GM12878 (cell line): ENCODE measurements around the gene FXYD3. TPM values are rescaled to one million over a fixed set of nuclear protein-coding genes. Genes with fewer than 3 reads are reported as not detected.

Experiments used
- ATAC-seq: fragments of 200-7000 bp; cut with Tn5 transposase; 3 replicates; pipeline ENCODE4 v1.9.1; 2020; ENCODE audit warnings: mild to moderate bottlenecking, moderate library complexity
- BruUV-seq: library from RNA; stranded (reverse); fragments of 400-500 nt; replicated peaks from 2 replicates; lab custom pipeline; 2021; lab: Mats Ljungman, UMichigan
- CTCF ChIA-PET: fragments of 300-600 bp; sonication (Branson Sonifier 250); formaldehyde crosslinking; extraction: SDS; loops from one replicate; lab custom pipeline; 2021; ENCODE audit warnings: inconsistent platforms; lab: Yijun Ruan, JAX
- POLR2A ChIA-PET: fragments of 350-600 bp; formaldehyde crosslinking; extraction: SDS; loops from one replicate; lab custom pipeline; 2021; ENCODE audit warnings: inconsistent platforms; lab: Charles Lee
- RAD21 ChIA-PET: fragments of 300-600 bp; sonication (Branson Sonifier 250); formaldehyde crosslinking; loops from one replicate; lab custom pipeline; 2023; ENCODE audit warnings: antibody characterized with exemption; ENCODE audit not compliant: unreplicated experiment; lab: Charles Lee
- SMC1A ChIA-PET: fragments of 300-600 bp; sonication (Branson Sonifier 250); formaldehyde crosslinking; loops from one replicate; lab custom pipeline; 2023; ENCODE audit not compliant: unreplicated experiment, uncharacterized antibody; lab: Charles Lee
- DNase-seq: peaks from one replicate; pipeline ENCODE4 v3.0.0-alpha.2; 2011; ENCODE audit warnings: low read depth, low spot score
- FAIRE-seq: peaks from 3 replicates; lab custom pipeline; 2011; peaks lifted over from hg19 to GRCh38; lab: Jason Lieb, UNC
- H2AFZ ChIP-seq: 2 replicates; pipeline ENCODE4 v1.6.0; 2011; ENCODE audit warnings: low read depth, low read length, control low read depth; ENCODE audit not compliant: control insufficient read depth
- H3K27ac ChIP-seq: 2 replicates; pipeline ENCODE4 v1.5.1; 2011; ENCODE audit warnings: control low read depth; ENCODE audit not compliant: control insufficient read depth, insufficient read depth
- H3K27me3 ChIP-seq, 2 experiments: replicated peaks in 1 of 2; 2 replicates each; pipeline versions ENCODE4 v1.6.0 to v1.6.1; 2011; ENCODE audit warnings: low read length in 1 of 2; ENCODE audit not compliant: control insufficient read depth in 2 of 2, insufficient read depth in 2 of 2
- H3K36me3 ChIP-seq, 2 experiments: 2 replicates each; pipeline ENCODE4 v1.5.1; 2011; ENCODE audit warnings: low read length in 1 of 2; ENCODE audit not compliant: control insufficient read depth in 2 of 2, insufficient read depth in 2 of 2
- H3K4me1 ChIP-seq: 2 replicates; pipeline ENCODE4 v1.6.1; 2011; ENCODE audit warnings: mild to moderate bottlenecking, low read length, moderate library complexity, mixed read lengths; ENCODE audit not compliant: control insufficient read depth, insufficient read depth
- H3K4me2 ChIP-seq: 2 replicates; pipeline ENCODE4 v1.6.0; 2011; ENCODE audit warnings: control low read depth; ENCODE audit not compliant: control insufficient read depth, insufficient read depth
- H3K4me3 ChIP-seq: fragments of 200-600 bp; sonication (generic); 2 replicates; pipeline ENCODE4 v1.5.1; 2016
- H3K79me2 ChIP-seq: 2 replicates; pipeline ENCODE4 v1.6.0; 2011; ENCODE audit warnings: low read length; ENCODE audit not compliant: control insufficient read depth, insufficient read depth
- H3K9ac ChIP-seq: 2 replicates; pipeline ENCODE4 v1.8.0; 2011; ENCODE audit warnings: low read length, control low read depth, mixed read lengths; ENCODE audit not compliant: control insufficient read depth, insufficient read depth
- H3K9me3 ChIP-seq: replicated peaks from 3 replicates; pipeline ENCODE4 v1.5.1; 2011; ENCODE audit warnings: mild to moderate bottlenecking, low read length; ENCODE audit not compliant: control insufficient read depth, insufficient read depth
- H4K20me1 ChIP-seq: 2 replicates; pipeline ENCODE4 v1.6.0; 2011; ENCODE audit not compliant: control insufficient read depth, insufficient read depth
- ATF7 ChIP-seq: fragments of 450-650 bp; IDR thresholded peaks from 2 replicates; pipeline ENCODE4 v1.6.1; 2016; ENCODE audit warnings: low read depth, mild to moderate bottlenecking
- EED ChIP-seq: sonication (generic); IDR thresholded peaks from 2 replicates; pipeline ENCODE4 v1.6.1; 2016; ENCODE audit warnings: antibody characterized with exemption, low read depth
- GABPA ChIP-seq: IDR thresholded peaks from 2 replicates; pipeline ENCODE4 v1.6.1; 2014; ENCODE audit warnings: antibody characterized with exemption, low read depth, mild to moderate bottlenecking, inconsistent platforms
- HDAC2 ChIP-seq: fragments of 200-600 bp; sonication (generic); IDR thresholded peaks from 2 replicates; pipeline ENCODE4 v1.6.1; 2017
- KAT2A ChIP-seq: conservative IDR thresholded peaks from 2 replicates; pipeline ENCODE4 v1.6.1; 2011; ENCODE audit warnings: low read depth, low read length; ENCODE audit not compliant: control insufficient read depth
- MEF2A ChIP-seq: IDR thresholded peaks from 2 replicates; pipeline ENCODE4 v1.6.1; 2011; ENCODE audit warnings: low read depth, mild to moderate bottlenecking, low read length, moderate library complexity; ENCODE audit not compliant: insufficient read depth
- MYC ChIP-seq: IDR thresholded peaks from 2 replicates; pipeline ENCODE4 v1.6.1; 2011; ENCODE audit warnings: mild to moderate bottlenecking, low read length, moderate library complexity, inconsistent platforms; ENCODE audit not compliant: insufficient read depth, insufficient replicate concordance, insufficient read length, severe bottlenecking
- NR2F1 ChIP-seq: fragments of 450-650 bp; conservative IDR thresholded peaks from 2 replicates; pipeline ENCODE4 v1.6.1; 2017; ENCODE audit warnings: mild to moderate bottlenecking
- SIN3A ChIP-seq: IDR thresholded peaks from 2 replicates; pipeline ENCODE4 v1.6.1; 2012; ENCODE audit warnings: low read depth, low read length, improper control_type of control experiment
- SMAD5 ChIP-seq: IDR thresholded peaks from 2 replicates; pipeline ENCODE4 v1.6.1; 2016; ENCODE audit warnings: antibody characterized with exemption, low read depth
- SRF ChIP-seq, 2 experiments: IDR thresholded peaks; 2 replicates each; pipeline ENCODE4 v1.6.1; 2011; ENCODE audit warnings: low read depth in 2 of 2, low read length in 2 of 2, mild to moderate bottlenecking in 1 of 2, moderate library complexity in 1 of 2
- TCF7 ChIP-seq: IDR thresholded peaks from 2 replicates; pipeline ENCODE4 v1.6.1; 2014; ENCODE audit warnings: antibody characterized with exemption, borderline replicate concordance
- WGBS: methylation state at CpG from one replicate; pipeline ENCODE4 v1.1.6; 2016; ENCODE audit warnings: low lambda C conversion rate; ENCODE audit not compliant: insufficient replicate concordance, insufficient coverage; ENCODE audit errors: missing lambda C conversion rate; 5-methylcytosine and 5-hydroxymethylcytosine counted together
- in situ Hi-C: fragments of 300-500 bp; cut with MboI; formaldehyde crosslinking; loops from 9 replicates; pipeline ENCODE4 v1.14.3; 2018; ENCODE audit warnings: mixed read lengths
- intact Hi-C: fragments of 100-400 bp; cut with micrococcal nuclease; formaldehyde crosslinking; loops from one replicate; pipeline ENCODE4 v1.14.2; 2022; ENCODE audit not compliant: unreplicated experiment
- polyA plus RNA-seq, 11 experiments: library from polyadenylated mRNA; depleted of rRNA in 4 of 11; unstranded in 6 of 11; stranded (reverse) in 5 of 11; fragments of >200 nt; fragmentation: Nextera tagmentation in 4 of 11; fragmentation: Illumina TruSeq in 1 of 11; extraction: Ambion mirVana in 4 of 11; extraction: Trizol in 1 of 11; gene quantifications; 1 replicate in 1 of 11; 2 replicates in 10 of 11; pipeline versions ENCODE4 v1.2.1 to v1.2.3, GENCODE V29; 2011 to 2016; ENCODE audit warnings: inconsistent platforms in 2 of 11, missing spikeins in 2 of 11, low read depth in 1 of 11
- total RNA-seq, 4 experiments: library from RNA; depleted of rRNA in 3 of 4; stranded (reverse); fragments of >200 nt in 3 of 4; fragmentation: Illumina TruSeq in 1 of 4; extraction: Trizol in 1 of 4; gene quantifications; 2 replicates each; pipeline versions ENCODE4 v1.2.1 to v1.2.3, GENCODE V29; 2013 to 2021
- TF ChIP-seq, protein P1 (sequence below): fragments of 450-650 bp; IDR thresholded peaks from 2 replicates; pipeline ENCODE4 v1.6.1; 2016; ENCODE audit warnings: mild to moderate bottlenecking
- TF ChIP-seq, protein P2 (sequence below): fragments of 150-350 bp; IDR thresholded peaks from 2 replicates; pipeline ENCODE4 v1.6.1; 2016; ENCODE audit warnings: low read depth, low read length
- TF ChIP-seq, protein P3 (sequence below): IDR thresholded peaks from 2 replicates; pipeline ENCODE4 v1.6.1; 2011; ENCODE audit warnings: borderline replicate concordance, low read depth, mild to moderate bottlenecking, moderate library complexity, mixed read lengths, low read length; ENCODE audit not compliant: insufficient read depth; ENCODE audit errors: extremely low read length

Gene FXYD3
- total and polyA plus RNA-seq, 10 of the 15 experiments (the other 5 are each of a cell fraction or from before 2014, with no cell fraction given) = 0.09 to 0.44 TPM; not detected in 8

DNA sequence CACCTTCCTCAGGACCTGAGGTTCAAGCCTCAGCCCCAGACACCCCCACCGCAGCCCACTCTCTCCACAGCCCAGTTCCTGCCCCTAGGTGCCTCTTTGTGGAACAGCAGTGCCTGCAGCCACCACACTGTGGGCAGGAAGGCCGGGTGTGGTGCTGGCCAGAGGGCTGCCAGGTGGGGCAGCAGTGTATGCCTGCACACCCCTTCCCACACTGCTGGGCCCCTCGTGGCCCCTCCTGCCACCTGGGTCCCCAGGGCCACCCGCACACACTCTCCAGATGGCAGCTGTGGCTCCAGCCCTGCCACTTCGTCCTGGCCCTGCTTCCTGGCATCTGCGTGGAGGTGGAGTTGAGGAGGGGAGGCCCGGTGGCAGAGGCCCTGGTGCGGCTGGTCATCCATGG lies 39.0 kb upstream of the FXYD3 start:
- peaks cover 0 to 1% of the 10 kb centered on the region in 2 experiments; a peak in 1 of 4 replicates for H3K27me3 ChIP-seq
- no peaks in the 10 kb centered on the region for H3K36me3 ChIP-seq
- no peaks in the 10 kb centered on the region for H4K20me1 ChIP-seq
- no peak overlapping the region for H2AFZ ChIP-seq
- ChIA-PET POLR2A (no interaction called here), RAD21 (no interaction called here), CTCF (no interaction called here), SMC1A (no interaction called here)
- DNase-seq = no peak
- no peaks in the 10 kb centered on the region for H3K79me2 ChIP-seq
- BruUV-seq = no TSS peak
- ATAC-seq = no peak
- 19% methylated on average over 7 of the region's 8 CpGs for WGBS
- H3K4me1 ChIP-seq = no peaks in the 10 kb centered on the region
- H3K9me3 ChIP-seq = no peaks in the 10 kb centered on the region
- TF ChIP-seq MEF2A (no peak), MYC (no peak), ATF7 (no peak), GABPA (no peak), TCF7 (no peak), EED (no peak), HDAC2 (no peak), SIN3A (no peak), SMAD5 (no peak), NR2F1 (no peak), KAT2A (no peak), SRF (IDR thresholded peaks at IDR 0.05; ENCODE audit: low read depth in 2 of 2, low read length in 2 of 2) (no peak)
- TF ChIP-seq, protein P1, sequence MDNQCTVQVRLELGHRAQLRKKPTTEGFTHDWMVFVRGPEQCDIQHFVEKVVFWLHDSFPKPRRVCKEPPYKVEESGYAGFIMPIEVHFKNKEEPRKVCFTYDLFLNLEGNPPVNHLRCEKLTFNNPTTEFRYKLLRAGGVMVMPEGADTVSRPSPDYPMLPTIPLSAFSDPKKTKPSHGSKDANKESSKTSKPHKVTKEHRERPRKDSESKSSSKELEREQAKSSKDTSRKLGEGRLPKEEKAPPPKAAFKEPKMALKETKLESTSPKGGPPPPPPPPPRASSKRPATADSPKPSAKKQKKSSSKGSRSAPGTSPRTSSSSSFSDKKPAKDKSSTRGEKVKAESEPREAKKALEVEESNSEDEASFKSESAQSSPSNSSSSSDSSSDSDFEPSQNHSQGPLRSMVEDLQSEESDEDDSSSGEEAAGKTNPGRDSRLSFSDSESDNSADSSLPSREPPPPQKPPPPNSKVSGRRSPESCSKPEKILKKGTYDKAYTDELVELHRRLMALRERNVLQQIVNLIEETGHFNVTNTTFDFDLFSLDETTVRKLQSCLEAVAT = no peak
- TF ChIP-seq, protein P2, sequence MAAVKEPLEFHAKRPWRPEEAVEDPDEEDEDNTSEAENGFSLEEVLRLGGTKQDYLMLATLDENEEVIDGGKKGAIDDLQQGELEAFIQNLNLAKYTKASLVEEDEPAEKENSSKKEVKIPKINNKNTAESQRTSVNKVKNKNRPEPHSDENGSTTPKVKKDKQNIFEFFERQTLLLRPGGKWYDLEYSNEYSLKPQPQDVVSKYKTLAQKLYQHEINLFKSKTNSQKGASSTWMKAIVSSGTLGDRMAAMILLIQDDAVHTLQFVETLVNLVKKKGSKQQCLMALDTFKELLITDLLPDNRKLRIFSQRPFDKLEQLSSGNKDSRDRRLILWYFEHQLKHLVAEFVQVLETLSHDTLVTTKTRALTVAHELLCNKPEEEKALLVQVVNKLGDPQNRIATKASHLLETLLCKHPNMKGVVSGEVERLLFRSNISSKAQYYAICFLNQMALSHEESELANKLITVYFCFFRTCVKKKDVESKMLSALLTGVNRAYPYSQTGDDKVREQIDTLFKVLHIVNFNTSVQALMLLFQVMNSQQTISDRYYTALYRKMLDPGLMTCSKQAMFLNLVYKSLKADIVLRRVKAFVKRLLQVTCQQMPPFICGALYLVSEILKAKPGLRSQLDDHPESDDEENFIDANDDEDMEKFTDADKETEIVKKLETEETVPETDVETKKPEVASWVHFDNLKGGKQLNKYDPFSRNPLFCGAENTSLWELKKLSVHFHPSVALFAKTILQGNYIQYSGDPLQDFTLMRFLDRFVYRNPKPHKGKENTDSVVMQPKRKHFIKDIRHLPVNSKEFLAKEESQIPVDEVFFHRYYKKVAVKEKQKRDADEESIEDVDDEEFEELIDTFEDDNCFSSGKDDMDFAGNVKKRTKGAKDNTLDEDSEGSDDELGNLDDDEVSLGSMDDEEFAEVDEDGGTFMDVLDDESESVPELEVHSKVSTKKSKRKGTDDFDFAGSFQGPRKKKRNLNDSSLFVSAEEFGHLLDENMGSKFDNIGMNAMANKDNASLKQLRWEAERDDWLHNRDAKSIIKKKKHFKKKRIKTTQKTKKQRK = no peak
- TF ChIP-seq, protein P3, sequence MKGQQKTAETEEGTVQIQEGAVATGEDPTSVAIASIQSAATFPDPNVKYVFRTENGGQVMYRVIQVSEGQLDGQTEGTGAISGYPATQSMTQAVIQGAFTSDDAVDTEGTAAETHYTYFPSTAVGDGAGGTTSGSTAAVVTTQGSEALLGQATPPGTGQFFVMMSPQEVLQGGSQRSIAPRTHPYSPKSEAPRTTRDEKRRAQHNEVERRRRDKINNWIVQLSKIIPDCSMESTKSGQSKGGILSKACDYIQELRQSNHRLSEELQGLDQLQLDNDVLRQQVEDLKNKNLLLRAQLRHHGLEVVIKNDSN = no peak
- no peak overlapping the region for H3K4me2 ChIP-seq
- in situ Hi-C loops (no loop called here), intact Hi-C loops (no loop called here)
- H3K9ac ChIP-seq = no peak overlapping the region
- no peak overlapping the region for H3K27ac ChIP-seq
- FAIRE-seq = no peak
- H3K4me3 ChIP-seq = no peak overlapping the region
